T-helper 2 cell (primary cell): Measurements from ENCODE around the gene ADCY5.
"Not testable (repeated sequence)": the region's sequence is repeated elsewhere in the genome, so short reads cannot be mapped to it uniquely, and the experiment has no call there.

ENCODE experiments used
- DNase-seq, 5 experiments: peaks; one replicate each; pipeline versions ENCODE4 v3.0.0 to v3.0.0-alpha.2; 2012 to 2022
- total RNA-seq, 2 donors: gene quantifications; one replicate each; lab custom pipeline; 2026; lab: John Stamatoyannopoulos, UW

The ADCY5 gene
- 0 to 0.13 reads per million in 2 donors for total RNA-seq

- DNase-seq = no peak
Observed at GRCh38 chr3:123448536-123449101, at the start of gene ADCY5. Gene ADCY5 (minus strand): TSS chr3:123449090. CDS start chr3:123448545, 545 bp downstream.

- no peak for DNase-seq
Observed at GRCh38 chr3:123493912-123494311, 45.0 kb upstream of the ADCY5 start.

GRCh38 chr3:123491966-123492587 lies 43.2 kb upstream of the ADCY5 start:
- peak in 2 of 5 experiments; percentile 19 to 63 for DNase-seq

GRCh38 chr3:123489400-123490004 lies 40.6 kb upstream of the ADCY5 start:
- peak in 2 of 5 experiments; percentile 10 to 29 for DNase-seq

GRCh38 chr3:123488645-123489347 lies 39.9 kb upstream of the ADCY5 start:
- DNase-seq = no peak

- not testable (repeated sequence) for DNase-seq
Observed at GRCh38 chr3:123487063-123487462, 38.2 kb upstream of the ADCY5 start.

- DNase-seq = no peak
Observed at GRCh38 chr3:123486460-123486859, 37.6 kb upstream of the ADCY5 start.

- DNase-seq = no peak
Observed at GRCh38 chr3:123485551-123485950, 36.7 kb upstream of the ADCY5 start.

- no peak for DNase-seq
Observed at GRCh38 chr3:123483146-123483545, 34.3 kb upstream of the ADCY5 start.

- no peak for DNase-seq
Observed at GRCh38 chr3:123481722-123482457, 33.0 kb upstream of the ADCY5 start.

- DNase-seq = no peak
Observed at GRCh38 chr3:123481071-123481470, 32.2 kb upstream of the ADCY5 start.

GRCh38 chr3:123480428-123480827 lies 31.5 kb upstream of the ADCY5 start:
- DNase-seq = no peak

- no peak for DNase-seq
Observed at GRCh38 chr3:123479891-123480290, 31.0 kb upstream of the ADCY5 start.

- DNase-seq = no peak
Observed at GRCh38 chr3:123478314-123478713, 29.4 kb upstream of the ADCY5 start.

- no peak for DNase-seq
Observed at GRCh38 chr3:123476967-123477750, 28.3 kb upstream of the ADCY5 start.

- no peak for DNase-seq
Observed at GRCh38 chr3:123475786-123476185, 26.9 kb upstream of the ADCY5 start.

- no peak for DNase-seq
Observed at GRCh38 chr3:123471106-123471505, 22.2 kb upstream of the ADCY5 start.

- no peak for DNase-seq
Observed at GRCh38 chr3:123469323-123469995, 20.6 kb upstream of the ADCY5 start.

GRCh38 chr3:123467046-123467445 lies 18.2 kb upstream of the ADCY5 start:
- DNase-seq = no peak

- no peak for DNase-seq
Observed at GRCh38 chr3:123464211-123464610, 15.3 kb upstream of the ADCY5 start.

GRCh38 chr3:123459862-123460261 lies 11.0 kb upstream of the ADCY5 start:
- DNase-seq = no peak
